ENCODE data around the gene NFIB. TPM values are rescaled to one million over a fixed set of nuclear protein-coding genes. Genes with fewer than 3 reads are reported as not detected.

The NFIB gene
- total RNA-seq, 1 donor from 2014 or later: not detected

DNA sequence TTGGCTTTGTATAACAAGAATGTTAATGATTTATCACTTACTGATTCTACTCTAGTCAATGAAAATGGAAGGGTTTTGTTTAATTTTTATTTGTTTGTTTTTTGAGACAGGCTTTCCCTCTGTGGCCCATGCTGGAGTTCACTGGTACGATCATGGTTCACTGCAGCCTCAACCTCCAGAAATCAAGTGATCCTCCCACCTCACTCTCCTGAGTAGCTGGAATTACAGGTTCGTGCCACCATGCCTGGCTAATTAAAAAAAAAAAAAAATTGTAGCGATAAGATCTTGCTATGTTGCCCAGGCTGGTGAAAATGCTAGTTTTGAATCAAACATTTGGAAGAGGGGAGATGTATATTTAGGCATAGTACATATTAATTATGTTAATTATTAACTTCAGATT is 209.4 kb downstream of the NFIB start:
- no peak overlapping the region for H3K4me3 Mint-ChIP-seq (ENCODE audit: low read depth)
- DNase-seq (ENCODE audit: low spot score): no peak
- no peak overlapping the region for H3K27ac Mint-ChIP-seq
- H3K4me1 Mint-ChIP-seq (ENCODE audit: low read depth): no peaks in the 10 kb centered on the region
- no peaks in the 10 kb centered on the region for H3K9me3 Mint-ChIP-seq
- no peaks in the 10 kb centered on the region for H3K36me3 Mint-ChIP-seq (ENCODE audit: low read depth)
- H3K27me3 Mint-ChIP-seq (ENCODE audit: low read depth): no peaks in the 10 kb centered on the region
- intact Hi-C loops (cut with micrococcal nuclease): no loop called here

DNA sequence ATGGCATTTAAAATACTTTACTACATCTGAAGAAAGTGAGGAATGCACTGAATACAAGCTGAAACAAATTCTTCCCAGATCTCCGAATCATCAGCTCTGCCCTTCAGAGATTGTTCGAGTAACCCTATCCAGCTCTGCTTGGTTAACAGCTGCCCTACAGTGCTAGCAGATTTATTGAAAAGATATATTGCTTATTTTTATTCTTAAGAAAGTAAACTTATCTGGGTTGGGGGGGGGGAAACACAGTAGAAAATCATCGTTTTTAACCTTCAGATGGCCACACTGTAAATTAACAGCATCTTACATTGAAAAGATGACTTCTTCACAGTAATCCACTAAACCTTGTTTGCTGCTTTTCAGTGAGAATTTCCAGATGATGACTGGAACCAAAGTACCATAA is 210.8 kb downstream of the NFIB start:
- no peaks in the 10 kb centered on the region for H3K36me3 Mint-ChIP-seq (ENCODE audit: low read depth)
- no peaks in the 10 kb centered on the region for H3K27me3 Mint-ChIP-seq (ENCODE audit: low read depth)
- no peak overlapping the region for H3K27ac Mint-ChIP-seq
- DNase-seq (ENCODE audit: low spot score): no peak
- no peaks in the 10 kb centered on the region for H3K9me3 Mint-ChIP-seq
- no peak overlapping the region for H3K4me3 Mint-ChIP-seq (ENCODE audit: low read depth)
- intact Hi-C loops (cut with micrococcal nuclease): no loop called here
- no peaks in the 10 kb centered on the region for H3K4me1 Mint-ChIP-seq (ENCODE audit: low read depth)

DNA sequence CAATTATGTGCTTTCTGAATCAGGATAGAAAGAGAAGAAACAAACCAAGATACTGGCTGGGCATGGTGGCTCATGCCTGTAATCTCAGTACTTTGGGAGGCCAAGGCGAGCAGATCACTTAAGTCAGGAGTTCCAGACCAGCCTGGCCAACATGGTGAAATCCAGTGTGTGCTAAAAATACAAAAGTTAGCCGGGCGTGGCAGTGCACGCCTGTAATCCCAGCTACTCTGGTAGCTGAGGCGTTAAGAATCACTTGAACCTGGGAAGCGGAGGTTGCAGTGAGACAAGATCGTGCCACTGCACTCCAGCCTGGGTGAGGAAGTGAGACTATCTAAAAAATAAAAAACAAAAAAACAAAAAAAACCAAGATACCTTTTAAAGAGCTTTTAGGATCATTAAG is 214.2 kb downstream of the NFIB start:
- Mint-ChIP-seq H3K27me3 (ENCODE audit: low read depth) (no peaks in the 10 kb centered on the region), H3K4me3 (ENCODE audit: low read depth) (no peak overlapping the region), H3K9me3 (no peaks in the 10 kb centered on the region), H3K36me3 (ENCODE audit: low read depth) (no peaks in the 10 kb centered on the region), H3K27ac (no peak overlapping the region), H3K4me1 (ENCODE audit: low read depth) (no peaks in the 10 kb centered on the region)
- DNase-seq (ENCODE audit: low spot score): no peak
- intact Hi-C loops (cut with micrococcal nuclease): no loop called here

DNA sequence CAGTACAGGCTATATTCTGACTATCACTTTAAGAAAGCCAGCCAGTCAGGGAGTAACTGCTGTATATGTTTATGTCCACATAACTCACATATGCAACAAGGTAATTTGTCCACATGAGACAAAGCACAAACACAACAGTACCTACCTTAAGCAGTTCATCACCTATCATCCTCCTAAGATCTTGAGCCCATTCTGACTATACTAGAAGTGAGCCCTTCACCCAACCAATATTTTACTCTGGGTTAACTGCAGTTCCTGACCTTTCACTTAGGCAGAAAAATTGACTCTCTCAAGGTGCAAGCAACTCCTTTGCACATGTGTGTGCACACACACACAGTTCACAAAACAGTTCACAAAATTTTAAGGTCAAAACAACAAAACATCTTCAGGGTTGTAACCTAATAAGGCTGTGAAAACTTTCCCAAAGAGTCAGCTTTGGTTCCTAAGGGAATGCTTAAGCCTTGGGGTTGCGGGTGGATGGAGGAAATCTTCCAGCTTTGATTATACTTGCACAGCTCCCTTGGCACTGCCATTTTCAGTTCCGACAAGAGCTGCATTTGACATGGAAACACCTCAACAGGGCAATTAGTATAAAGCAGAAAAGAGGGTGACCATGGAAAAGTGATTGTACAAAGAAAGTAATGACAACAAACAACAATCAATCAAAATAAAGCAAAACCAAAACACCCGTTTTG is 215.3 kb downstream of the NFIB start:
- Mint-ChIP-seq H3K27me3 (ENCODE audit: low read depth) (no peaks in the 10 kb centered on the region), H3K36me3 (ENCODE audit: low read depth) (no peaks in the 10 kb centered on the region), H3K27ac (no peak overlapping the region), H3K9me3 (no peaks in the 10 kb centered on the region), H3K4me3 (ENCODE audit: low read depth) (no peak overlapping the region), H3K4me1 (ENCODE audit: low read depth) (no peaks in the 10 kb centered on the region)
- intact Hi-C loops (cut with micrococcal nuclease): no loop called here
- no peak for DNase-seq (ENCODE audit: low spot score)

DNA sequence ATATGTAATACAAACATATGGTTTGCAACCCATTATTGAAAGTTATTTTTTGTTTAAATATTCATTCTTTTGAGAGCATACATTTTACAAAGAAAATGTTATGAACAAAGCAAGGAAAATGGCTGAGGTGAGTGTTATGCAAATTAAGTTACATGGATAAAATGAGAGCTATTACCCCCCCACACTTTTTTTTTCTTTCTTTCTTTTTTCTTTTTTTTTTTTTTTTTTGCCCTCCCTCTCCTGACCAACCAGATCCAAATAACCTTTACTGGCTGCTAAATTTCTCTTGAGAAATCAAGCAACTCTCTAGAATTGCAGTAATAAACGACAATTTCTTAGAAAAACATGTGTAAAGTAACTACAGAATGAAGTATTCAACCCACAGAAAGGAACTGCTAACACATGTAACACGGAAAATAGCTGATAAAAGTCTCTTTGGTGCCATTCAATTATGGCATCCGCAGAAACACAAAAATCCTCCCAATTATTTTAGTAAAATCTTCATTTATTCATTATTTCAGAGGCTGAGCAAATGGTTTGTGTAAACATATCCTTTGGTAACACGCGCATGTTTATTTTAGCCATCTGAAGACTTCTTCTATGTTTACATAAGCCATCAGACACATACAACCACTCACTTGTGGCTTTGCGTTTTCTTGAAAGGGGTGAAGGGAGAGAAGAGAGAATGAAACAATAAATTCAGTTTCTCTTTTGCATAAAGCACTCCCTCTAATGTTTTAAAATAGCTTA is 216.1 kb downstream of the NFIB start:
- no peak for DNase-seq (ENCODE audit: low spot score)
- Mint-ChIP-seq H3K4me3 (ENCODE audit: low read depth) (no peak overlapping the region), H3K4me1 (ENCODE audit: low read depth) (no peaks in the 10 kb centered on the region), H3K27ac (no peak overlapping the region), H3K27me3 (ENCODE audit: low read depth) (no peaks in the 10 kb centered on the region), H3K36me3 (ENCODE audit: low read depth) (no peaks in the 10 kb centered on the region), H3K9me3 (no peaks in the 10 kb centered on the region)
- intact Hi-C loops (cut with micrococcal nuclease): no loop called here

DNA sequence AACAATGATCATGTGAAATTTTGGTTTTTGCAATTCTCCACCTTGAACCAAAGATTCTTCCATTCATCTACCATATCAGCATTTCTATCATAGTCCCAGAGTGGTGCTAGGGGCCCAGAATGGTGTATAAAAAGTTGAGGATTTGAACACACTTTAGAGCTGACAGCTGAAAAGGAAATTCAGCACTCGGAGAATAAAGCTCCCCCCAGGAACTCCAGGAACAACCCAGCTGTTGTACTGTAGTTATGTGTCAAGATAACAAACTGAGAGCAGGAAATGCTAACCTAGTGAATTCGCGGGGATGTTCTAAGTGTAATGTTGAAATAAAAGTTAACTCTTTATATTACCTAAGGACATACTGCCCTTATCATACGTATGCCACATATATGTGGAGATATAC is 216.7 kb downstream of the NFIB start:
- no peaks in the 10 kb centered on the region for H3K36me3 Mint-ChIP-seq (ENCODE audit: low read depth)

DNA sequence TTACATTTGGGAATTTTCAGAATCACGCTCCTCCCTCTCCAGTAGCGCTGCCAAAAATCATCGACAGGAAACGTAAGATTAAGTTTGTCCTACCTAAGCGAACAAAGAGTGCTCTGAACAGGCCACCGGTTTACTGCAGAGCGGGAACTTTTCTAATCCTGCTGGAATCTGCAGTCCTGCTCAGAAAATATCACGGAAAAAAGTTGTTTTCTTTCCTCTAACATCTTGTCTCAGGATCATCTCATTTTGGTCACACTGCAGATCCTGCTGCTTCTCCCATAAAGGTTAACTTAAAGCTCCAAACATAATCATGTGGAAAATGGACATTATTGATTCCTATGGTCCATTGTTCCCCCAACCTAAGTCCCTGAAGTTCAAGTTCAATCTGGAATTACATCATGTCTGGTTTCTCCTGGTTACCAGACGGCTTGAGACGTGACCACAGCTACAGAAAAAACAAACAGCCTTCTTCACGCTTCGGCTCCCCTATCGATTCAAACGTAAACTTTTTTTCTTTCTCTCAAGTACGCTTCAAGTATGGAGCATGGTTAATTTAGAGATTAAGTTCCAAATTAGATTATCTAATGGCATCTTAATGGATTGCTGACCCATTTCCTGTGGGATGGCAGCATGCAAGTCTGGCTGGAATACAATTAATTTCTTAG is 217.6 kb downstream of the NFIB start:
- DNase-seq (ENCODE audit: low spot score): no peak
- Mint-ChIP-seq H3K4me1 (ENCODE audit: low read depth) (no peaks in the 10 kb centered on the region), H3K4me3 (ENCODE audit: low read depth) (no peak overlapping the region), H3K27ac (no peak overlapping the region), H3K36me3 (ENCODE audit: low read depth) (no peaks in the 10 kb centered on the region), H3K27me3 (ENCODE audit: low read depth) (no peaks in the 10 kb centered on the region), H3K9me3 (no peaks in the 10 kb centered on the region)
- intact Hi-C loops (cut with micrococcal nuclease): no loop called here

More for the DNA sequence above, 216.7 kb downstream of the NFIB start:
- H3K27me3 Mint-ChIP-seq (ENCODE audit: low read depth): no peaks in the 10 kb centered on the region
- intact Hi-C loops (cut with micrococcal nuclease): no loop called here
- H3K4me1 Mint-ChIP-seq (ENCODE audit: low read depth): no peaks in the 10 kb centered on the region
- H3K27ac Mint-ChIP-seq: no peak overlapping the region
- no peak overlapping the region for H3K4me3 Mint-ChIP-seq (ENCODE audit: low read depth)
- DNase-seq (ENCODE audit: low spot score): no peak
- no peaks in the 10 kb centered on the region for H3K9me3 Mint-ChIP-seq

DNA sequence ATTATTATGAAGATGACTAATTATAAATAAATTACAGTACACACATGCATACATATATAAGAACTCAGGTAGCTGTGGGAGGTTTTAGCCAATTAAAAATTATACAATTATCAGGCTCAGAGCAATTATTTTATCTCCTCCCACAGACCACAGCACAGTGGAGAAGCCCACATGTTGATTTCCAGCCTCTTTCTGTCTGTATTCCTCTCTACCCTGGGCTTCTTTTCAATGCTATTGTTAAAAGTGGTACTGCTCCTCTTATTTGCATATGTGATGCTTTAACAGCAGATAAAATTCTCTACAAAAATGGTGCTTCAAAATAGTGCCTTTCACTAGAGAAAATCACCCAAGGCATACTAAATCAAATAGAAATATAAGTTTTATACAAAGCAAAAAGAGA is 218.7 kb downstream of the NFIB start:
- H3K27ac Mint-ChIP-seq: no peak overlapping the region
- no peaks in the 10 kb centered on the region for H3K4me1 Mint-ChIP-seq (ENCODE audit: low read depth)
- H3K27me3 Mint-ChIP-seq (ENCODE audit: low read depth): no peaks in the 10 kb centered on the region
- DNase-seq (ENCODE audit: low spot score): no peak
- no peaks in the 10 kb centered on the region for H3K36me3 Mint-ChIP-seq (ENCODE audit: low read depth)
- intact Hi-C loops (cut with micrococcal nuclease): no loop called here
- H3K4me3 Mint-ChIP-seq (ENCODE audit: low read depth): no peak overlapping the region
- H3K9me3 Mint-ChIP-seq: no peaks in the 10 kb centered on the region

DNA sequence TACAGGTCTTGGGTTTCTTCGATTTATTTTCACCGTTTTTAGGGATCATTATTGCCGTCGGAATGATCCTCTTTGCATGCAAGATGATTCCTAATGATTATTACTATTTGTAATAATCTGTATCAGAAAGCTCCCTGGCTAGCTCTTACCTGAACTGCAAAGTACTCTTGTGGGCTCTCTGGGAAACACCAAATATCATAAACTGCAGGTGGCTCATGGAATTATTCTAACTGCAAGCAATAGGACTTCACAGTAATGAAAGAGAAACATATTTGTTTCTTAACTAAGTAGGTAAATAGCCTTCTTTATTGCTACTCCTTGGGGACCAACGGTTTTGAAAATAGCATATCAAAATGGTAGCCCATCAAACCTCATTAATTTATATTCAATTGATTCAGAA is 219.4 kb downstream of the NFIB start:
- Mint-ChIP-seq H3K9me3 (no peaks in the 10 kb centered on the region), H3K36me3 (ENCODE audit: low read depth) (no peaks in the 10 kb centered on the region), H3K27ac (no peak overlapping the region), H3K27me3 (ENCODE audit: low read depth) (no peaks in the 10 kb centered on the region), H3K4me3 (ENCODE audit: low read depth) (no peak overlapping the region), H3K4me1 (ENCODE audit: low read depth) (no peaks in the 10 kb centered on the region)
- no peak for DNase-seq (ENCODE audit: low spot score)
- intact Hi-C loops (cut with micrococcal nuclease): no loop called here

DNA sequence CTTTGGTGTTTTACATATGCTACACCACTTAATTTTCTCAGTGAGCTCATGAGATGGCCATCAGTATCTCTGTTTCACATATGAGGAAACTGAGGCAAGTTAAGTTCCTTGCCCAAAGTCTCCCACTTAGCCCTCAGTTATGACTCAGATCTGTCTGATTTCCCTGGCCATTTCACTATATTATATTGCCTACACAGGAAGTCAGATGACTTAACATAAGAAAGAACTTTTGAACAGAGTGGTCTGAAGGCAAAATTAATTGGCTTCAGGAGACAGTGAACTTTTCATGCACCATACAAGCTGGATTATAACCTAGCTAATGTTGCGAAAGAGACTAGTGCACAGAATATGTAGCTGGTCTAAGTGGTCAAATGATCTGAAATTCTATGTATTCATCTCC is 221.6 kb downstream of the NFIB start:
- no peak for DNase-seq (ENCODE audit: low spot score)
- Mint-ChIP-seq H3K36me3 (ENCODE audit: low read depth) (no peaks in the 10 kb centered on the region), H3K4me3 (ENCODE audit: low read depth) (no peak overlapping the region)

DNA sequence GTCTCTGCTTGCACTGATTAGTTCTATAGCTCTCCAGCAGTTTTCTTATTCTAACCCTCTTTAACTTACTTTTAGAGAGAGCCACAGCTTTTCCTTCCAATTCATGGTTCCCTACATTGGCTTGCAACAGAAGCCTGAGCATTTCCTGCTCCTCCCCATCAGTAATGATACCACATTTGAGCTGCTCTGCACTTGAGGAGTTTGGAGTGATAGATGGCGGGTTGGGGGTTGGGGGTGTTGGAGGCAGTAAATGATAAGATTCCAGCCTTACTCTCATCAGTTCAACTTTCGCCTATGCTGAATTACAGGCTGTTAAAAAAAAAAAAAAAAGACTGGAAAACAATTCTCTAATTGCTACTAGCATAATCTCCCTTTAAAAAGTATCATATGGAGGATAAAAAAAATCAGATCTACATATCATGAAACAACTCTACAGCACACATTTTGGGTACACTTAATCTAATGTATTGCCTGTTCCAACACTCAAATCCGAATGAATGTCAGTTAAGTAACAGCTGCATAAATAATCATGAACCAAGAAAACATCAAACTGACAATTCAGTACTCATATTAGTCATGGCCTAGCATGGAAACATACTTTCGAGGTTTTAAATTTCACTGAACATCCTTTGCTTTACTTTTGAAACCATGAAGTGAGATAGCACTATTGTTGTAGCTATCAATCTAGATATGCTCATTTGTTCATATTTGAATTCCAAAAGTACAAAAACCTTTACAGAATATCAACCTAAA is 224.7 kb downstream of the NFIB start:
- intact Hi-C loops (cut with micrococcal nuclease): no loop called here
- H3K4me1 Mint-ChIP-seq (ENCODE audit: low read depth): no peaks in the 10 kb centered on the region
- no peak for DNase-seq (ENCODE audit: low spot score)
- H3K27me3 Mint-ChIP-seq (ENCODE audit: low read depth): no peaks in the 10 kb centered on the region
- no peaks in the 10 kb centered on the region for H3K36me3 Mint-ChIP-seq (ENCODE audit: low read depth)
- no peaks in the 10 kb centered on the region for H3K9me3 Mint-ChIP-seq
- H3K27ac Mint-ChIP-seq: no peak overlapping the region
- H3K4me3 Mint-ChIP-seq (ENCODE audit: low read depth): no peak overlapping the region

More for the DNA sequence above, 221.6 kb downstream of the NFIB start:
- H3K27me3 Mint-ChIP-seq (ENCODE audit: low read depth): no peaks in the 10 kb centered on the region
- no peak overlapping the region for H3K27ac Mint-ChIP-seq
- H3K4me1 Mint-ChIP-seq (ENCODE audit: low read depth): no peaks in the 10 kb centered on the region
- no peaks in the 10 kb centered on the region for H3K9me3 Mint-ChIP-seq
- intact Hi-C loops (cut with micrococcal nuclease): no loop called here

DNA sequence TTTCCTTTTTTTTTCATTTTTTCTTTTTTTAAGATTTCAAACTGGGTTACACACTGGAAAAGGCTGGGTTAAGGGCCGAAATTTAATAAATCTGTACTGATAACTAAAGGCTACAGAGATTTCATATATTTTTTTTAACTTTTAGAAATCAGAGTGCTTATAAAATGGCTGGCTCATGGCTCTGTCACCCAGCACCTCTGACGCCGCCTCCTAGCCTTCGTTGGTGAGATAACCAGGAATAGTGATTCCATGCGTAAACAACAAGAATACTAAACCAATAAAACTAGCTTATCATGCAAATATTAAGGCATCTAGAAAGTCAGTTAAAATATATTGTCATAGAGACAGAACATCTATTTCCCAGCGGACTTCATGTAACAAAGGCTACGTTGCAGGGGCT is 226.4 kb downstream of the NFIB start:
- DNase-seq (ENCODE audit: low spot score): no peak
- intact Hi-C loops (cut with micrococcal nuclease): no loop called here
- H3K9me3 Mint-ChIP-seq: no peaks in the 10 kb centered on the region
- H3K4me1 Mint-ChIP-seq (ENCODE audit: low read depth): no peaks in the 10 kb centered on the region
- H3K36me3 Mint-ChIP-seq (ENCODE audit: low read depth): no peaks in the 10 kb centered on the region
- no peak overlapping the region for H3K27ac Mint-ChIP-seq
- no peaks in the 10 kb centered on the region for H3K27me3 Mint-ChIP-seq (ENCODE audit: low read depth)
- H3K4me3 Mint-ChIP-seq (ENCODE audit: low read depth): no peak overlapping the region

DNA sequence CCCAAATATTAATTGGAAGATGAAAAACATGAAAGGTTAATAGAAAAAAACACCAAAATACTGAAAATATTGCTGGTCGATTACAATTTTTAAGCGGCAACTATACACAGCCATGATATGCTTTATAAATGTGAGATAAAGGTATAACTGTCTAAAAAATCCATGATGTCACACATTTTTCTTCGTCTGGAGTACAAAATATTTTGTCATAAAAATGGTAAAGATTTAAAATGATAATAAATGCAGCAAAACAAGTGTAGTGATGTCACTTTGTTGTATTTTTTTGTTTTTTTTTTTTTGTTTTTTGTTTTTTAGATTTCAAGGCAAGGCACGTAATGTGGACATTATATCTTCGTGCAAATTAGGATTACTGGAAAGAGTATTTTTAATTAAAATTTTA is 227.4 kb downstream of the NFIB start:
- Mint-ChIP-seq H3K4me1 (ENCODE audit: low read depth) (no peaks in the 10 kb centered on the region), H3K36me3 (ENCODE audit: low read depth) (no peaks in the 10 kb centered on the region), H3K4me3 (ENCODE audit: low read depth) (no peak overlapping the region), H3K9me3 (no peaks in the 10 kb centered on the region), H3K27ac (no peak overlapping the region), H3K27me3 (ENCODE audit: low read depth) (no peaks in the 10 kb centered on the region)
- intact Hi-C loops (cut with micrococcal nuclease): no loop called here
- DNase-seq (ENCODE audit: low spot score): no peak
